HFF-Myc (cell line): Measurements from ENCODE around the gene MAGIX.

Experiments used
- DNase-seq: peaks from one replicate; pipeline ENCODE4 v3.0.0-alpha.2; 2011; ENCODE audit warnings: low read depth; ENCODE audit errors: extremely low read depth
- H3K4me3 ChIP-seq: replicated peaks from 2 replicates; pipeline ENCODE4 v1.5.1; 2011; ENCODE audit warnings: low read depth, mild to moderate bottlenecking, control low read depth, low read length
- CTCF ChIP-seq: IDR thresholded peaks from 2 replicates; pipeline ENCODE4 v1.5.1; 2012; ENCODE audit warnings: mild to moderate bottlenecking, low read depth, low read length, control low read depth; ENCODE audit errors: missing control alignments

MAGIX gene

GRCh38 chrX:49177873-49178480 lies 15.4 kb downstream of the MAGIX start:
- no peak overlapping the region for H3K4me3 ChIP-seq
- DNase-seq, result no peak
- no peak for TF ChIP-seq CTCF

GRCh38 chrX:49178537-49178936 lies 16.0 kb downstream of the MAGIX start:
- H3K4me3 ChIP-seq, result no peak overlapping the region
- no peak for DNase-seq
- TF ChIP-seq CTCF, result no peak

GRCh38 chrX:49179358-49179757 lies 16.8 kb downstream of the MAGIX start:
- TF ChIP-seq CTCF, result no peak
- H3K4me3 ChIP-seq, result no peak overlapping the region
- DNase-seq, result no peak

- no peak for TF ChIP-seq CTCF
- peak overlapping the region; percentile 19 for H3K4me3 ChIP-seq
Measured at GRCh38 chrX:49183701-49184281, 21.2 kb downstream of the MAGIX start.

GRCh38 chrX:49184294-49185281 lies 22.0 kb downstream of the MAGIX start:
- TF ChIP-seq CTCF, result no peak
- DNase-seq, result peak; percentile 76
- H3K4me3 ChIP-seq, result peak overlapping the region; percentile 60

More at GRCh38 chrX:49183701-49184281, 21.2 kb downstream of the MAGIX start:
- no peak for DNase-seq

GRCh38 chrX:49186125-49187027 lies 23.8 kb downstream of the MAGIX start, which contains the start of gene PRICKLE3:
PRICKLE3 (minus strand) TSS chrX:49186373; CDS start chrX:49186297, 76 bp downstream.
- peak; percentile 35 for TF ChIP-seq CTCF
- H3K4me3 ChIP-seq, result peak within 1 kb of the TSS; percentile 60
- no peak for DNase-seq
